Karpas-422 (cell line): Measurements from ENCODE around the gene FREM1. TPM values are rescaled to one million over a fixed set of nuclear protein-coding genes. Genes with fewer than 3 reads are reported as not detected.

Experiments used
- DNase-seq: peaks from one replicate; pipeline ENCODE4 v3.0.0-alpha.2; 2015
- H2AFZ ChIP-seq: fragments of 200-600 bp; sonication (generic); 2 replicates; pipeline ENCODE4 v1.6.1; 2014; ENCODE audit warnings: antibody characterized with exemption, low read length, mixed read lengths
- H3K27ac ChIP-seq: fragments of 200-600 bp; sonication (generic); 2 replicates; pipeline ENCODE4 v1.5.1; 2014; ENCODE audit warnings: mild to moderate bottlenecking, low read length, moderate library complexity
- H3K27me3 ChIP-seq: fragments of 200-600 bp; sonication (generic); 2 replicates; pipeline ENCODE4 v1.6.1; 2014; ENCODE audit warnings: low read length, mixed read lengths
- H3K36me3 ChIP-seq: fragments of 200-600 bp; sonication (generic); 2 replicates; pipeline ENCODE4 v1.6.1; 2014; ENCODE audit warnings: low read length, mixed read lengths; ENCODE audit not compliant: insufficient read depth
- H3K4me1 ChIP-seq: fragments of 200-600 bp; sonication (generic); 2 replicates; pipeline ENCODE4 v1.6.1; 2014; ENCODE audit warnings: mild to moderate bottlenecking, low read length, mixed read lengths
- H3K4me2 ChIP-seq: fragments of 200-600 bp; sonication (generic); 2 replicates; pipeline ENCODE4 v1.6.1; 2014; ENCODE audit warnings: low read length, low read depth, mild to moderate bottlenecking; ENCODE audit not compliant: poor library complexity, severe bottlenecking
- H3K4me3 ChIP-seq: fragments of 200-600 bp; sonication (generic); 2 replicates; pipeline ENCODE4 v1.5.1; 2014; ENCODE audit warnings: mild to moderate bottlenecking, antibody characterized with exemption, low read length, mixed read lengths
- H3K79me2 ChIP-seq: fragments of 200-600 bp; sonication (generic); 2 replicates; pipeline ENCODE4 v1.6.1; 2014; ENCODE audit warnings: mild to moderate bottlenecking, low read length, mixed read lengths
- H3K9ac ChIP-seq: fragments of 200-600 bp; sonication (generic); 2 replicates; pipeline ENCODE4 v1.6.0; 2014; ENCODE audit warnings: low read length
- H3K9me2 ChIP-seq: fragments of 200-600 bp; sonication (generic), shearing (Covaris generic); replicated peaks from 2 replicates; pipeline ENCODE4 v1.6.0; 2014; ENCODE audit warnings: mild to moderate bottlenecking, low read length, moderate library complexity; ENCODE audit not compliant: insufficient read depth
- H3K9me3 ChIP-seq: fragments of 300-700, 200-600 bp; sonication (generic); 2 replicates; pipeline ENCODE4 v1.6.1; 2014; ENCODE audit warnings: low read length, mixed read lengths
- H4K20me1 ChIP-seq: fragments of 200-600 bp; sonication (generic); 2 replicates; pipeline ENCODE4 v1.6.1; 2014; ENCODE audit warnings: mild to moderate bottlenecking, antibody characterized with exemption, low read length, low read depth; ENCODE audit not compliant: insufficient read depth
- total RNA-seq: library from RNA; depleted of rRNA; stranded (reverse); fragments of >200 nt; shearing (Covaris generic); gene quantifications from 2 replicates; pipeline ENCODE4 v1.2.3, GENCODE V29; 2014; ENCODE audit warnings: low replicate concordance

Gene FREM1
- total RNA-seq, 1 experiment from 2014 or later: not detected

DNA sequence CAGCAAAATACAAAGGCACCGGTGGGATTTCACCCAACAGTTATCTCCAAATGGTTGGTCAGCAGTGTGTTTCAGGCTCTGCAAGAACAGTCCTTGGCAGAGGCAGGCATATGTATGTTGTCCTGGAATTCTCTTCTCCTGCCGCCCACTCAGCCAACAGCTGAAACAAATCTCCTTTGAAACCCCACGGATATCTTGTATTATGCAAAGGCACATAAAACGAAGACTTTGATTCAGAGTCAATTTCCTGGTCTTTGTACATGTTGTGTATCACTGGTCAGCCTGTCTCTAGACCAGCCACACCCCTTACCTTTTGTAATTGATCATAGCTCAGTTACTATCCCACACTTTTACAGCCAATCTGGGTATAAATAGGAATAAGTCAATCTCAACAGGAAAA, 29.2 kb downstream of the FREM1 start:
- Histone ChIP-seq H4K20me1 (no peaks in the 10 kb centered on the region), H3K9me2 (no peaks in the 10 kb centered on the region), H3K36me3 (no peaks in the 10 kb centered on the region), H3K9ac (no peak overlapping the region), H3K4me3 (no peak overlapping the region), H3K9me3 (no peaks in the 10 kb centered on the region), H2AFZ (no peak overlapping the region), H3K27ac (no peak overlapping the region), H3K79me2 (no peaks in the 10 kb centered on the region), H3K27me3 (no peaks in the 10 kb centered on the region), H3K4me1 (no peaks in the 10 kb centered on the region), H3K4me2 (no peak overlapping the region)
- no peak for DNase-seq

DNA sequence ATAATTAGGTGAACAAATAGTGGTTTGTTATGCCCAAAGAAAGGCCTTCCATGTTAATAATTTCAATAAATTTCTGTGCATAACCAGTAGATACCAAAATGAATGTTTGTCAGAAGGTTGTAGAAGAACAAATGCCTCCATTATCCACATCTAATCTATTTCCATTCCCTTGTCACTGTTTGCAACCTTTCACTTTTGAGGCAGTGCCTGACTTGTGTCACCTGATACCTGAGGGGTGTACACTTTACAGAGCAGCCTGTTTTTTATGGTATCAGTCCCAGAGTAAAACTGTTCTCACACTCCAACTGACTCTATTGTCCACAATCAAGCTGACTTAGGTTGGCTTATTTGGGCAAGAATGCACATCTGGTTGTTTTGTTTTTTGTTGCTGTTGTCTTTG, 40.1 kb downstream of the FREM1 start:
- Histone ChIP-seq H3K4me1 (no peaks in the 10 kb centered on the region), H3K9ac (no peak overlapping the region), H3K4me3 (no peak overlapping the region), H3K36me3 (no peaks in the 10 kb centered on the region), H3K27me3 (no peaks in the 10 kb centered on the region), H3K79me2 (no peaks in the 10 kb centered on the region), H3K27ac (no peak overlapping the region), H4K20me1 (no peaks in the 10 kb centered on the region), H3K9me2 (no peaks in the 10 kb centered on the region), H3K9me3 (no peaks in the 10 kb centered on the region), H3K4me2 (no peak overlapping the region), H2AFZ (no peak overlapping the region)
- DNase-seq: no peak

DNA sequence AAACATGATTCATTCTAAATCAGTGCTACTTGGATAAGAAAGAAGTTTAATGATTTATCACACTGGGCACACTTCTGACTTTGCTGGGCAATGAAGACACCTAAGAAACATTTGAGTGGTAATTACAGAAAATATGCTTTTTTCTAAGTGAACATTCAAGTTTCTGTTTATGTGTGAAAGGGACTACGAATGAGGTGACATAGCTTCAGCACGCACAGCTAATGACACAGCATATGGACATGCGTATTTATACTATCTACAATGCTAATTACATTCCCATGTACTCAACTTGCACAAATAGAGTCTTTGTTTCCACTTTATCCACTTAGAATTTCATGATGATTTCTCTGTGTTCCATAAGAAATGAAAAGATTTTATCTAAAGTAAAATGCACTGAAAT, 40.6 kb downstream of the FREM1 start:
- Histone ChIP-seq H2AFZ (no peak overlapping the region), H3K27me3 (no peaks in the 10 kb centered on the region), H3K4me3 (no peak overlapping the region), H3K4me2 (no peak overlapping the region), H3K9ac (no peak overlapping the region), H3K36me3 (no peaks in the 10 kb centered on the region), H3K9me3 (no peaks in the 10 kb centered on the region), H4K20me1 (no peaks in the 10 kb centered on the region), H3K27ac (no peak overlapping the region), H3K9me2 (no peaks in the 10 kb centered on the region), H3K79me2 (no peaks in the 10 kb centered on the region), H3K4me1 (no peaks in the 10 kb centered on the region)
- DNase-seq: no peak

DNA sequence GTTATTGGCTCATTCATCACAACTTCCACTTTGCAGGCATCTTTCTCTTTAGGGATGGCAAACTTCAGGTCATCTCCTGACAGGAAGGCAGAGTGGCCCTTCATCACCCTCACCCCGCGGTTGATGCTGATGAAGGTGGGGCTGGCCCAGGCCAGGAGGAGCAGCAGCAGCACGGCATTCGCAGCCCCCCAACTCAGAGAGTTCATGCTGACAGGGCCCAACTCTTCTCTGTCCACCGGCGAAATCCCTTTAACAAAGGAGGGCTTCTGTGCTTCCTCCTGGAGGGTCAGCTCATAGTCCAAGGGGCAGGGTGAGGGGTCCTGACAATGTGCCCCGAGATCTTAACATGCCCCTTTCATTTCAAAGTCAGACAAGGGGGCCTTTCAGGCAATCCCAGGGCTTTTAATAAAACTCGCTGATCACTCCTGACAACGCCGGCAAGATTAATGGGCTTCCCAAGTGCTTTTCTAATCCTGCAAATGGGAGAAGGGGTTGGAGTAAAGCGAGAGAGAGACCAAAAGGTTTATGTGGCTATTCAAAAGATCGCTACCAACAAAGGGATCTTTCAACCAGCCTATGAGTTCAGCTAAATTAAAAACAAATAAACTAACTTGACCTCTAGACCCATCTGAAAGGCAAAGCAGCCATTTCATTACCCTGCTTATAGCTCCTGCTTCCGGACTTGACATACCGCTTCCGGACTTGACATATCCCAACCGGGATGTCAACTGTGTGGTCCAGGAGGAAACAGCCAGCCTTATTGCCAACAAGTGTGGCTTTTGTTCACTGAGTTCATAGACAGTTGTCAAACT, 41.2 kb downstream of the FREM1 start:
- Histone ChIP-seq H3K27ac (no peak overlapping the region), H3K9me3 (no peaks in the 10 kb centered on the region), H3K4me3 (no peak overlapping the region), H3K9me2 (no peaks in the 10 kb centered on the region), H3K79me2 (no peaks in the 10 kb centered on the region), H3K4me1 (no peaks in the 10 kb centered on the region), H2AFZ (no peak overlapping the region), H3K9ac (no peak overlapping the region), H4K20me1 (no peaks in the 10 kb centered on the region), H3K36me3 (no peaks in the 10 kb centered on the region), H3K27me3 (no peaks in the 10 kb centered on the region), H3K4me2 (no peak overlapping the region)
- no peak for DNase-seq

- DNase-seq: no peak
- H3K36me3 ChIP-seq: no peaks in the 10 kb centered on the region
- H3K27ac ChIP-seq: no peak overlapping the region
- no peaks in the 10 kb centered on the region for H3K79me2 ChIP-seq
- no peaks in the 10 kb centered on the region for H3K27me3 ChIP-seq
- H3K9me2 ChIP-seq: no peaks in the 10 kb centered on the region
- no peaks in the 10 kb centered on the region for H4K20me1 ChIP-seq
- H3K4me1 ChIP-seq: no peaks in the 10 kb centered on the region
- no peaks in the 10 kb centered on the region for H3K9me3 ChIP-seq
- H3K9ac ChIP-seq: no peak overlapping the region
- H3K4me3 ChIP-seq: no peak overlapping the region
- H2AFZ ChIP-seq: no peak overlapping the region
- H3K4me2 ChIP-seq: no peak overlapping the region
These were observed 41.8 kb downstream of the FREM1 start for GRCh38 chr9:14868418-14868771.

DNA sequence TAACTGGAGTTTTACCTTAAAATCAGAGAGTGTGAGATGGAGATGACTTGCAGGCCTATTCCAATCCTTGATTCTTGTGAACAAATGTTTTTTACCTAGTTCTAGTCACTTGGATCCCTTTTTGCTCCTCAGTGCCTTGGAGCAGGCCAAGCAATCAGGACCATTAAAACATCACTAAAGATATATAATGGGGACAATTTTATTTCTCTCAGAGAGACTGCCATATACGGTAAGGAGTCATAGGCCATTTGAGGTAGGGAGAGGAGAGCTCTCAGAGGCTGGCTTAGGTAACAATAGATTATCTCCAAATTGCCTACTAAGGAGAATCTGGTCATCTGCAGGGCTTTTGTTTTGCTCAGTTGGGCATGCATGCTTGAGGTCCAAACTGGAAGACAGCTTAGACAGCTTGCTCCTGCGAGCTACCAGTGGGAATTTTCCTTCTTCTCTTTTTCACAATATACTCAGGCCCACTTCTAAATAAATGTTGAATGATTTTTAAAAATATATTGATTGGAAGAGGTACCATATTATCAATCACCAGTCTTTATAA, 44.0 kb downstream of the FREM1 start:
- no peak overlapping the region for H3K27ac ChIP-seq
- H4K20me1 ChIP-seq: no peaks in the 10 kb centered on the region
- H2AFZ ChIP-seq: no peak overlapping the region
- H3K4me3 ChIP-seq: no peak overlapping the region
- no peaks in the 10 kb centered on the region for H3K27me3 ChIP-seq
- no peak overlapping the region for H3K4me2 ChIP-seq
- H3K9me2 ChIP-seq: no peaks in the 10 kb centered on the region
- H3K9ac ChIP-seq: no peak overlapping the region
- no peaks in the 10 kb centered on the region for H3K4me1 ChIP-seq
- no peaks in the 10 kb centered on the region for H3K36me3 ChIP-seq
- H3K9me3 ChIP-seq: no peaks in the 10 kb centered on the region
- no peaks in the 10 kb centered on the region for H3K79me2 ChIP-seq
- DNase-seq: no peak

- no peaks in the 10 kb centered on the region for H3K9me2 ChIP-seq
- H3K27me3 ChIP-seq: no peaks in the 10 kb centered on the region
- no peaks in the 10 kb centered on the region for H3K4me1 ChIP-seq
- no peak overlapping the region for H3K4me3 ChIP-seq
- no peak for DNase-seq
- no peak overlapping the region for H3K9ac ChIP-seq
- H3K4me2 ChIP-seq: no peak overlapping the region
- no peak overlapping the region for H2AFZ ChIP-seq
- no peak overlapping the region for H3K27ac ChIP-seq
- no peaks in the 10 kb centered on the region for H4K20me1 ChIP-seq
- no peaks in the 10 kb centered on the region for H3K79me2 ChIP-seq
- H3K36me3 ChIP-seq: no peaks in the 10 kb centered on the region
- no peaks in the 10 kb centered on the region for H3K9me3 ChIP-seq
These were observed 45.9 kb downstream of the FREM1 start for GRCh38 chr9:14864309-14864708.

DNA sequence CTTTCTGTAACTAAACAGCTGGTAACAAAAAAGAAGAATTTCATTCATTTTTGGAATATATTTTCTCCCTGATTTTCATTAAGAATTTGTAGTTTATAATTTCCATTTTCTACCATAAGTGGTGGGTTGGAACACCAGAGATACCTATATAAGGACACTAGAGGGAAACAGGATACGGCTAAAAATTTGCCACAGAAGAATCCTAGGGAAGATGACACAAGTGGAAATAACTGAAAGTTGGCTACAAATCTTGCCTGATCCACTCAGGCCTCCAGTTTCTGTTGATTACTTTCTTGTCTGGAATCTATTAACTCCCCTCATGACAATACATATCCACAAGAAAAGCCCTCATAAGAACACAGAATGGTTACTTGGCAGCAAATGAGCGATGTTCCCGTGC, 46.8 kb downstream of the FREM1 start:
- no peaks in the 10 kb centered on the region for H3K36me3 ChIP-seq
- no peaks in the 10 kb centered on the region for H4K20me1 ChIP-seq
- no peak overlapping the region for H3K4me3 ChIP-seq
- no peaks in the 10 kb centered on the region for H3K79me2 ChIP-seq
- no peak overlapping the region for H3K9ac ChIP-seq
- H3K4me1 ChIP-seq: no peaks in the 10 kb centered on the region
- H3K9me2 ChIP-seq: no peaks in the 10 kb centered on the region
- H3K9me3 ChIP-seq: no peaks in the 10 kb centered on the region
- no peaks in the 10 kb centered on the region for H3K27me3 ChIP-seq
- DNase-seq: no peak
- H2AFZ ChIP-seq: no peak overlapping the region
- H3K27ac ChIP-seq: no peak overlapping the region
- no peak overlapping the region for H3K4me2 ChIP-seq
